GM19397 (cell line): Measurements from ENCODE around the gene HOXC12.

ENCODE experiments used
- ATAC-seq: cut with Tn5 transposase; IDR thresholded peaks from one replicate; pipeline ENCODE4 v1.9.1; 2021; ENCODE audit warnings: mild to moderate bottlenecking, moderate library complexity; ENCODE audit not compliant: unreplicated experiment

Gene HOXC12

DNA sequence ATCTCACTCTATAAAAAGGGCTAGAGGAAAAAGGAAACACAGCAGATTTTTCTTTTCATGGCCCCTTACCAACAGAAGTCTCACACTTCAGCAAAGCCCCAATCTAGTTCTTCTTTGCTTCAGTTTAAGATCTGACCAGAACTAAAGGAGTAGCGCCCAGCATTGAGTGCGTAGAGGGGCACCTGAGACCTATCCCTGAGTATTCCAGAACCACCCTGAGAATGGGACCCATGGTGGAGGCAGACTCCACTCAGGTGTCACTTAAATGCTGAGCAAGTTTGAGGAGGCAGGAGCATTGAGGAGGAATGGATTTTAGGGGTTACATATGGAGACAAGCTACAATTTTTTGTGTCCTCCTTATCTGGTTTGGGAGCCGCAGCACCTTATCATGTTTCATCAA is 16.4 kb downstream of the HOXC12 start:
- no peak for ATAC-seq

DNA sequence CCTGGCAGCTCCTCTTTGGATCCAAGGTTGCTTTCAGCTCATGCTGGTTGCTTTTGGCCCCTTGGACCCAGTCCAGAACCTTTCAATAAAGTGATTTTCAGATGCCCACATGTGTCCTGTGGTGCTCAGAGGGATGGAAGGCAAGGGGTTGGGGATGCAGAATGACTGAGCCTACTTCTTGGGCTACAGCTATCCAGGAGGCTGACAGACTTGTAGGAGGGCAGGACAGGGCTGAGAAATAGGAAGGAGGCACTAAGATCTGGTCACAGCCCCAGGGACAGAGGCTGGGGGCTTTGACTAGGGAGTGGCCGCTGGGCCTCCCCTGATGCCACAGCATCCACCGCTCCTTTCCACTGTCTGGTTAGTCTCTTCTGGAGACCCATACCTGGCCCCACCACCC is 17.0 kb downstream of the HOXC12 start:
- ATAC-seq = no peak

DNA sequence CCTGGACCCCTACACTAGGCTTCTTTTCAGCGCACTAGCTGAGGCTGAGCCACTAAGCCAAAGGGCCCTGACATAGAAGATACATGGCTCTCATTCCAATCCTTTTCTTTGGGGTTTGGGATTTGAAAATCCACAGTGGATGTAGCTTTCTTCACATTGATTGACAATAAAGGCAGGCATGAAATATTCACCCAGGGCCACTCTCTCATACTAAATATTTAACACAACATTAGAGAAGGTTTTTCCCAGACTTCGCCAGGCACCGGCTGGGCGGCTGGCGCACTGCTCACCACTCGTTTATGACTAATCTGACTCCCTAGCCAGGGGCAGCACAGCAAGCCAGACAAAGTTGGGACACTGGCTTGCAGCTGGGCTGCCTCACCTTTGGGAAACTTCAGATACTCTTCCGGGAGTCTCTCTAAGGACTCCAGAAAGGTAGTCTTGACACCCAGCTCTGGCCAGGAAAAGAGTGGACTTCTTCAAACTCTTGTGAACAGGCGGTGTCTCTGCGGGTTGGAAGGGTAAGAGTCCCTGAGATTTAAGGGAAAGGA is 17.5 kb downstream of the HOXC12 start:
- ATAC-seq = no peak

DNA sequence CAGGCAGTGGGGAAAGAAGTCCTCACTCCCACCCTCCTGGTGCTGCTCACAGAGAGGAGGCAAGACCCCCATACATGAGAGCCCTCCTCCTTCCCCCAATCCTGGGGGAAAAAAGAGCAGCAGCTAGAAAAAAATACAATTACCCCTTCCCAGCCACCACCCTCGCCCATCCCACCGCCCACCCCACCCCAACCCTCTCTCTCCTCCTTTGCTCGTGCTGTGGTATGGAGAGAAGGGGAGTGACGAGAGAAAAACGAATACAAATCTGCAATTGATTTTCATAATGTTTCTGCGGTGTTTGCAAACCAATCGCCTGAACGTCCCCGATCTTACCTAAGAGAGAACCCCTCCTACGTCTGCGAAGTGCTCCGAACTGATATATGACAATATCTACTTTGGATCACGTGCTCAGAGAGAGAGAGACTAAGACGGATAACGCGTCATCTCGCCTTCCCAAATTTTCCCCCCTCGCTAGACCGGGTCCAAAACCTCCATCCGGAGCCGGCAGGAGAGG is 18.1 kb downstream of the HOXC12 start, which contains the start of gene HOXC11:
HOXC11 (plus strand) TSS at position 405 of the 514 bp plus-strand sequence. CDS start 116 bp downstream, outside the sequence.
- ATAC-seq = no peak

DNA sequence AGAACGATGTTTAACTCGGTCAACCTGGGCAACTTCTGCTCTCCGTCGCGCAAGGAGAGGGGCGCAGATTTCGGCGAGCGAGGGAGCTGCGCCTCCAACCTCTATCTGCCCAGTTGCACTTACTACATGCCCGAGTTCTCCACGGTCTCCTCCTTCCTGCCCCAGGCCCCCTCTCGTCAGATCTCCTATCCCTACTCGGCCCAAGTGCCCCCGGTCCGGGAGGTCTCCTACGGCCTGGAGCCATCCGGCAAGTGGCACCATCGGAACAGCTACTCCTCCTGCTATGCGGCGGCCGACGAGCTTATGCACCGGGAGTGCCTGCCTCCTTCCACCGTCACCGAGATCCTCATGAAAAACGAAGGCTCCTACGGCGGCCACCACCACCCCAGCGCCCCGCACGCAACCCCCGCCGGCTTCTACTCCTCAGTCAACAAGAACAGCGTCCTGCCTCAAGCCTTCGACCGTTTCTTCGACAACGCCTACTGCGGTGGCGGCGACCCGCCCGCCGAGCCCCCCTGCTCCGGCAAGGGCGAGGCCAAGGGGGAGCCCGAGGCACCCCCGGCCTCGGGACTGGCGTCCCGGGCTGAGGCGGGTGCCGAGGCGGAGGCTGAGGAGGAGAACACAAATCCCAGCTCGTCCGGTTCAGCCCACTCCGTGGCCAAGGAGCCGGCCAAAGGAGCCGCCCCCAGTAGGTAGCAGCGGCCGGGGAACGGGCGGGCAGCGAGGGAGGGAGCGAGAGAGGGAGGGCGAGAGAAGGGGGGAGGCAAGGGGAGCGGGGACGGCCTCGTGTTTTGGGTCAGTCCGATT is 18.7 kb downstream of the HOXC12 start:
- no peak for ATAC-seq

DNA sequence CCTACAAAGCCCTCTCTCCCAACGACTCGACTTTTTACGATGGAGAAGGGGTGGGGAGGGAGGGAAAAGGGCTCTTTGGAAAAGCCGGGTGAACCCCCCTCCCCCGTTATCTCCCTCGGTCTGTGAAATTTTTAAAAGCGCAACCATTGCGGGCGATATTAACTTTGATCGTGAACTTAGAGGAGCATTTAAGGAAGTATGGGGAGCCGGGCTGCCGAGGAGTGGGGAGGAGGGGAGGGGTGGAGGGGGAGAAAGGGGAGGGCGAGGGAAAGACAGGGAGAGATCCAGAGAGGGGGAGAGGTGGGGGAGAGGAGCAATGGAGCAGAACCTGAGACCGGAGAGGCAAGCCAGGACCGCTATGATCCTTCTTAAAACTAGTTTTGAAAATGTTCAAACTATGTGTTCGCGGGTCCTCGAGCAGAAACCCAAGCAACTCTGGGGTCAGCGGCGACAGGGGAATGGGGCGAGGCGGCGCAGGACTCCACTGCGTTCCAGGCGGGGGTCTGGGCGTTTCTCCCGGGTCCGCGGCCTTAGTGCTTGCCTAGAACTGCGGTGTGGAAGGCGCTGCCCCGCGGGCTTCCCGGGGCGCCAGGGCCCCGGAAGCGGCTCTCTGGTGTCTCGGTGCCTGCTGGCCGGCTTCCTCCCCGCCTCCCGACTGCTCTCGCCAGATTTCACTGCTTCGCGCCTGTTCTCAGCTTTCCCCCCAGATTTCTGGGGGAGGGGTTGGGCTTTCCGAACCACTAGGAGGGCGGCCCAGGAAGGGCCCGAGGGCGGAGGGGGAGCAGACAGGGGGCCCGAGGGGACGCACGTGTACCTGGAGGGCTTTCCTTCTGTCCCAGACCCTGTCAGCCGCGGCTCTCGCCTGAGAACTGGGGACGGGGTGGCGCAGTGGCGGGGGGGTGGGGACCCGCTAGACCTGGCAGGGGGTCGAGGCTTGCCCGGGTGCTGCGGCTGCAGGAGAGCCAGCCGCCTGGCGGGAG is 19.7 kb downstream of the HOXC12 start, which contains the start of gene HOTAIR:
HOTAIR (minus strand) TSS at position 871 of the 980 bp plus-strand sequence.
- no peak for ATAC-seq

DNA sequence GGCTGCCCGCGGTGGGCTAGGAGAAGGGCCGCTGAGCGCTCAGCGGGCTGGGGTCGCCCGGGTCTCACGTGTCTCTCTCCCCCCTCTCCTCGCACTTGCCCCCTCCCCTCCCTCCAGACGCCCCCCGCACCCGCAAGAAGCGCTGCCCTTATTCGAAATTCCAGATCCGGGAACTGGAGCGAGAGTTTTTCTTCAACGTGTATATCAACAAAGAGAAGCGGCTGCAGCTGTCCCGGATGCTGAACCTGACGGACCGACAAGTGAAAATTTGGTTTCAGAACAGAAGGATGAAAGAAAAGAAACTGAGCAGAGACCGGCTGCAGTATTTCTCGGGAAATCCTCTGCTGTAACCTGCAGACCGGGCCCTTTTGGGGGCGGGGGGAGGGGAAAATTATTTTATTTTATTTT is 20.4 kb downstream of the HOXC12 start:
- no peak for ATAC-seq

DNA sequence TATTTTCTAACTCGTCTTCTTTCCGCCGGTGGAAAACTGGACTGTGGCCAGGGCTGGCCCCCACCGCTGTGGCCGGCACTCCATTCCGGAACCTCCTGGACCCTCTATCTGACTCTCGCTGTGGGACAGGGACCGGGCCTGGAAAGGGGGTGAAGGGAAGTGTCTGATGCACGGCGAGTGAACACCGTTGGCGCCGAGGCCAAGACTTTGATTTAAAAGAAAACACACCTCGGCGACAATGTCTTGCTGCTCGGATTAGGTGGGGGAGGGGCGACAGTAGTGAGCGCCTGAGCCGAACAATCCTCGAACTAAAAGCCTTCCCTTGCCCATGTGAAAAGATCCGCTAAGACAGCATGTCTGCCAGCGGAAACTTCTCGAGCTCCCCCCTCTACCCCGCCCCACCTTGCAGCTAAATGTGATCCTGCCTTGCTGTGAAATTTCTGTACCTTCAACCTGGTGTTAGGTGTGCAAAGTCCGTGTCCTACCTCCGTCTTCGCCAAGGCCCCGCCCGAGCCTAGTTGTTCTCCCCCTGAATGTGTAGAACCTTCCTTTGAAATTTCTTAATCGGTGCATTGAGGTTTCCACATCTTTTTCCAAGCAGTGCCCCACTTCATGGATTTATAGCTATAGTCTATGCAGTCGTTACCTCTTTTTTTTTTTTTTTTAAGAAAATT is 20.9 kb downstream of the HOXC12 start:
- no peak for ATAC-seq

DNA sequence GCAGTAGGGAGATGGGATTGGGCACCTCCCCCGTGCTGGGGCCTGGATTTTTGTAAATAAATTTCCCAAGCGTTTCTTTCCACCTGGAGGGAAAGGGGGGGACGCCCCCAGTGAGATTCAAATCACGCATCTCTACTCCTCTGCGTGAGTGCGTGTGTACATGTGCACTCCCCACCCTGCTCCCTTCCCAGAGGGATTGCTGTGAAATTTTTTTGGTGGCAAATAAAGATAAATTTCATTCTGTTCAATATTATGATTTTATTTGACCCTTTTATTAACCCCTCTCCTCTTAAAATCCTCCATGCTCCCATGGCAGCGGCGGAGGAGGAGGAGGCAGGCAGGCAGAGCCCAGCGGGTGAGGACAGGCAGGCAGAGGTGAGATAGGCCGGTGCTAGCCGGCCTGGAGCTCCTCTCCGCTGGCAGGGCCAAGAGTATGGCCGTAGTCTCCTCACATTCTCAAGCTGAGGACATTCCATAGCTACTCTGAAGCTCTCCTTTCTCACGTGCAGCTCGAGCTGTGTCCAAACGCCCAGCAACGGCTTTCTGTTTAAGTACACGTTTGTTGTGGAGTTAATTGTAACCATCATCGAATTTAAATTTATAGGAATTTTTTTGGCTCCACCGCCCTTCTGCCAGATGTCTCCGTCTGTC is 21.6 kb downstream of the HOXC12 start:
- ATAC-seq = no peak

DNA sequence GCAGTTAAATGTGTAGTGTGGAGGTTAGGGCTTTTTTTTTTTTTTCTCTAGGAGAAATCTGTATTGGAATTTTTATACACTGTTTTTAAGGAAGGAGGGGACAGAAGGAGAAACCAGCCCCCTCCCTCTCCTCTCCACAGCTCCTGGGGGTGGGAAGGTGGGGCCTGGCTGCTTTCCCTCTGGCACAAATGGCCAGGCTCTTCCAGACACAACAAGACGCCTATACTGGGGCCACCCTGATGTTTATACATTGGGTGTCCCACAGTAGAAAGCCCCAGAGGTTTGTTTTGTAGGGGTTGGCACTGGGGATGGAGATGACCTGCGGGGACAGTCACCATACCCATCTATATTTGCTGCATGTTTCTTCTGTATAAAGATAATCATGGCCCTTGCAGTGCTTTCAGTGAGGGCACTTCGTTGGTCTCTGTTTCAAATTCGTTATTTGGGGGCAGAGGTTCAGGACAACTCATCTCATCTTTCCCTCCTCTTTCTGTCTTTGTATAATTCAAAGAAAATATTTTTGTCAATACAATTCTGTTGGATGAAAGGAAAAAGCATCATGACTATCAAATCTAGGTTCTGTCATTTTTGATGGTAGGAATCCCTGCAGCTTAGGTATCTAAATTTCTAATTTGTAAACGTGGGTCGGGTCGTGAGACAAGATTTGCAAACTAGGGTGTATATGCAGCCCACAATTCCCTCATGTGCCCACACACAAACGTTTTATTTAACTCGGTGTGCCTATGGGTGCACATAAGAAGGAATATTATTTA is 22.3 kb downstream of the HOXC12 start:
- no peak for ATAC-seq

DNA sequence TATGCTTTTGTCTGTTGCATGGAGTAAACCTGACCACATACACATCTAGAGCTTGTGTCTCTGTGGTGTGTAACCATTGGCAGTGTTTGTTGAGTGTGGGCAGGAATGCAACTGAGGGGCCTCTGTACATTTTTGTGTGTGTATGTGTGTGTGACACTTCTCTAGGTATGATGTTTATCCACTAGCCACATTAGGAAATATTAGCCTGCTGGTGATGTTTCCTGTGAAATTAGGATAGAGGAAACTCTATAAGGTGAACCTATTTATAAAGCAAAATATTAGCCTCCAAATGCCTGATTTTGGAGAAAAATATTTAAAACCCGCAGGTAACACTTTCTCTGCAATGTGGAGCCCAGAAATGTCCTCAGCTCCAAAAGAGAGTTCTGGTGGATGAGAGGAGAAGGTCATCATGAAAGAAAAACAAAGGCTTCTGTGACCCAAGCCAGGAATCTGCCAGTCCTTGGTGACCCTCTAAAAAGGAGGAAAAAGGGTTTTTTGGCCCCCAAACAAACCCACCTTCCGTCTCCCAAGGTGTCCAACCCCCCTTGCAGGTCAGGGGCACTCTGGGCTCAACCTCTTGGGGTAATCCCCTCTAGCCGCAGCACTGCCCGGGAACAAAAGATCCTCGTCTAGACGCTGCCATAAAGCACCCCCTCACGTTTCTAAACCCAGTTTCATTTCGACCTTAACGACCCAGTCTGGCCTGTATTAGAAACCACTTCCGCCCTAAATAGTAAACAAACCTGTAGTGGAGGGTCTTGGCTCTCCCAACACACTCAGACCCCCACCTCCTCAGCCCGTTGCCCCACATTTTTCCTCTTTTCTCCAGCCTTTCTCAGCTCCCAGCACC is 23.1 kb downstream of the HOXC12 start:
- no peak for ATAC-seq

DNA sequence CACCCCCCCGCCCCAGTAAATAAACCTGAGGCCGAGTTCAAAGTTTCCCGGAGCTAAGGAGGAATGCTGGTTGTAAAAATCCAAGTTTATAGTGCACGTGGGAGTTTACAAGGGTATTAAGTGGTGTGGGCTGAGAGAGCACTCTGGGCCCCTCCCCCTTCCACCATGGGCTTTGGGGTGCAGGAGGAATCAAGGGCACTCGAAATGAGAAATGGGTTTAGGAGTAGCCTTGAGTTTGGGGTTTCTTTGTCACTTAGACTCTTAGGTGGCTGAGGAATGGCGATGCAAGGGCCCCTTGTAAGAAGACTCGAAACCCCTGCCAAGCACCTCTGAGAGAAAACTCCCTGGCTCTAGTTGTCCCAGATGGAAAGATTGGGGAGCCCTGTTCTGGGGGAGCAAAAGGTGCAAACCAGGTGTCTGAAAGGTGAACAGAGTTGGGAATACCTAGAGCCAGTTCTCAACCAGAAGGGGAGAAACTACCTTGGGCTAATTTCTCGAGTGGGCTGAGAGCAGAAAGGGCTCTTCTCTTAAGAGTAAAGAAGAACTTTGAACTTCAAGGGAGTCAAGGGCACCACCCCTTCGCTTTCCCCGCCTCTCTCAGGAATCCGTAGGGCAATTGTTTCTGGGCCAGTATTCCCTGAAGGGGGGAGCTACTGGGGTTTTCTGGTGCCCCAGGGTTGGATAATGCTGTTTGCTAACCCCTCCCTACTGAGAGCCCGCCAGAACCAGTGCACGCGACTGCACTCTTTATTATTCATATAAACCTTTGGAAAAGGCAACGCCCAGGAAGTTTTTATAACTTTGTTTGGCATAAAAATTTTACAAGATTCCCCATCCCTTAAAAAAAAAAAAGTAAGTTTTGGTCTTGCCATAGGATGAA is 24.0 kb downstream of the HOXC12 start:
- ATAC-seq = no peak

DNA sequence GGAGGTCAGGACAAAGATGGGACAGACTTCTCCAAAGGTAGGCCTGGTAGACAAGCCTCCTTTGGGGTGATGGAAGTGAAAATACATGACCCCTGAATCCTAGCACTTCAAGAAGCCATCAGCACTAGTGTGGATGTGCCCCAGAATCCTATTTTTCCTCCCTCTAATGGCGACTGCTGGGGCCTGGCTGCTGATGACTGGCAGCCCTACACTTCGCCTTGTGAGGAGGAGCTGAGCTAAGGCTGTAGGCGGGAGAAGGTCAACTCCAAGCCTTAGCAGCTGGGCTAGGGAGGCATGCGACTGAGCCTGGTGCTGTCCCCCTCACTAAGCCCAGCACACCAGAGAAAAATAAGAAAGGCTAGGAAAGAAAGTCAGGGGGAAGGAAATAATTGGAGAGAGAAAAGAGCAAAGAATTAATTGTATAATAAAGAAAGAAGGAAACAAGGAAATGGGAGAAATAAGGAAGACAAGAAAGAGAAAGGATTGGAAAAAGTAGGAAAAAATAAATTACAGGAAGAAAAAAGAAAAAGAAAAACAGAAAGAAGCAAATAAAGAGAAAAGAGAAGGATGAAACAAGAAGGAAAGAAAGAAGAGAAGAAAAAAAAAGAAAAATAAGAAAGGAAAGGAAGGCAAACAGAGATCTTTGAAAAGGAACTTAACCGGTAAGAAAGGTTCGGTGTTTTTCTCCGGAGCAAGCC is 25.6 kb downstream of the HOXC12 start:
- no peak for ATAC-seq

DNA sequence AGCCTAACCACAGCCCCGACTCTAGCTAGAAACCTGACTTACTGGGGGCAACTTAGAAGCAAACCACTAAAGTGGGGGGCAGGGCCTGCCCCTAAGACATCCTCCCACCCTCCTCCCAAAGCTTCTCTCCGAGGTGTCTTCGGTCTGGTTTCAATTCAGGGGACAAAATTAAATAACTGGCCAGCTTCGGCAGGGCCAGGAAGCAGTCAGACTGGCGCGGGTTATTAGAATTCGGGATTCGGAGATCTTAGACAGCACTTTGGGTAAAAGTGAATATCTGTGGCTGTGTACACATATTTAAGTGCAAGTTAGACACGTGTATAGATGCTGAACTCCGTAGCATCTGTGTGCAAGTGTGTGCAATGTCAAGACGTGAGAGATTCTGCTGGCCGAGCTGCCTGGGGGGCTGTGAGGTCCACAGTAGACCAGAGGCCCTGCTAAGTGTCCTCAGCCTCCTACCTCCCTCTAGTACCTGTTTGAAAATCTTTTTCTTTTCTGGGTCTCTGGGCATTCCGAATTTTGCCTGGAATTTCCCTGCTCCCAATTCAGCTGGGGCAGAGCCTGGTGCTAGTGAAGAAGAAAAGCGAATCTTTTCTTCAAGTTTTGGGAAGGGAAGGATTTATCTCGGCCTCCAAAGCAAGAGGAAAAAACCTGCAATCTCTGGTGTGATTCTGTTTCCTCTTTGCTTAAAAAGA is 26.2 kb downstream of the HOXC12 start:
- no peak for ATAC-seq

DNA sequence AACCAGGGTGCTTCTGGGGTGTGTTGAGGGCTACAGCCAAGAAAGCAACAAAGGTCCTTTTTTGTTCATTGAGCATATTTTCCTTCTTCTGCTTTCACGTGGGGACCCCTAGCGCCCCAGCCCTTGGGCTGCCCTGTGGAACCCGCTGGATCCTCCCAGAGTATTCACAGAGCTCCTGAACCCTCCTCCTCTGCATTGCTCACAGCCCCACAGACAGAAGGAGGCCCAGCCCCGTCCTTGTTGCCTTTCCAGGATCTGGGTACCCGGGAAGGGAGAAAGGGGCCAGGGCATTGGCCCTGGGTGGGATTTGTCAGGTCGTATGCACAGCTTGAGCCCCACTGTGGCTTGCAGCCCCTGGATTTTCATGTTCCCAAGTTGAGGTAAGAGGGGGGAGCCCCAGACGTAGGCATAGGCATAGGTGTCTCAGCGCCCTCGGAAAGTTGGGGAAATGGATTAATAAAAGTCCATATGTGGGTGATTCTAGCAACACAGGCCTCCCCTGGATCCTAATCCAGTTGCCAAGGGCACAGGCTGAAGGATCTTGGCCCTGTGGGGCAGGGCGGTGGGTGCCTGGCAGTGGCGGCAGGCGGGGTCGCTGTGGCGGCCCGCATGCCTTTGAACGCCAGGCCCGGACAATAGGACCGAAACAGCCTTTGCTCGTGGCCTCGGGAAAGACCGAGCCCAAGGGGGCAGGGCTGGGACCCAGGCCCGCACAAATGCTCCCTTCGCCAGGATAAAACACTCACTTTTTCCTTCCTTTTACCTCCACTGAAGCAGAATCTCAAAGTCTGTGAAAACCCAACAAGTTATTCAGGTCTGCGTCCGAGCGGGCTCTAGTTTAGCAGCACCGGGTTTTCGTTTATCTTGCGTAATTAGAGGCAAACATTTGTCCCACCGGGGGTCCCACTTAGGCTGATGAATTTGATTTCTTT is 27.2 kb downstream of the HOXC12 start:
- ATAC-seq = no peak
